Raji (cell line): ENCODE results near the gene TMEM178B.

ENCODE experiments used
- POLR2A ChIP-seq: IDR thresholded peaks from 2 replicates; pipeline ENCODE4 v1.6.1; 2011; ENCODE audit warnings: low read depth, low read length, control low read depth; ENCODE audit not compliant: insufficient read depth

Gene TMEM178B

GRCh38 chr7:141123522-141123921 is 49.7 kb downstream of the TMEM178B start:
- no peak for TF ChIP-seq POLR2A

GRCh38 chr7:141126107-141126506 is 52.2 kb downstream of the TMEM178B start:
- TF ChIP-seq POLR2A, result no peak

- no peak for TF ChIP-seq POLR2A
Measured at GRCh38 chr7:141128506-141128905, 54.6 kb downstream of the TMEM178B start.

- no peak for TF ChIP-seq POLR2A
Measured at GRCh38 chr7:141128931-141129330, 55.1 kb downstream of the TMEM178B start.

- TF ChIP-seq POLR2A, result no peak
Measured at GRCh38 chr7:141132671-141133070, 58.8 kb downstream of the TMEM178B start.

- no peak for TF ChIP-seq POLR2A
Measured at GRCh38 chr7:141133646-141134045, 59.8 kb downstream of the TMEM178B start.

- TF ChIP-seq POLR2A, result no peak
Measured at GRCh38 chr7:141142058-141142457, 68.2 kb downstream of the TMEM178B start.

GRCh38 chr7:141144921-141145629 is 71.2 kb downstream of the TMEM178B start:
- TF ChIP-seq POLR2A, result no peak

- no peak for TF ChIP-seq POLR2A
Measured at GRCh38 chr7:141145630-141145982, 71.7 kb downstream of the TMEM178B start.

GRCh38 chr7:141147482-141147881 is 73.6 kb downstream of the TMEM178B start:
- TF ChIP-seq POLR2A, result no peak

GRCh38 chr7:141150465-141150864 is 76.6 kb downstream of the TMEM178B start:
- TF ChIP-seq POLR2A, result no peak

- TF ChIP-seq POLR2A, result no peak
Measured at GRCh38 chr7:141151746-141152145, 77.9 kb downstream of the TMEM178B start.

GRCh38 chr7:141153231-141153630 is 79.4 kb downstream of the TMEM178B start:
- TF ChIP-seq POLR2A, result no peak

GRCh38 chr7:141154131-141154732 is 80.4 kb downstream of the TMEM178B start:
- no peak for TF ChIP-seq POLR2A

GRCh38 chr7:141156407-141156806 is 82.5 kb downstream of the TMEM178B start:
- TF ChIP-seq POLR2A, result no peak

- TF ChIP-seq POLR2A, result no peak
Measured at GRCh38 chr7:141157138-141157765, 83.4 kb downstream of the TMEM178B start.
